HEK293 (cell line): ENCODE measurements around the gene TMC3.

Source experiments
- CTCF ChIA-PET: fragments of 350-600 bp; formaldehyde crosslinking; extraction: SDS; loops from one replicate; lab custom pipeline; 2021; ENCODE audit warnings: antibody characterized with exemption; lab: Yijun Ruan, JAX
- POLR2A ChIA-PET: fragments of 300-600 bp; formaldehyde crosslinking; extraction: SDS; loops from one replicate; lab custom pipeline; 2020; ENCODE audit warnings: antibody characterized with exemption, inconsistent platforms; lab: Yijun Ruan, JAX
- H3K27ac ChIP-seq: fragments of 200-500 bp; sonication (Bioruptor generic); 2 replicates; pipeline ENCODE4 v1.5.1; 2014; ENCODE audit warnings: low read depth, low read length, control low read depth, inconsistent platforms; ENCODE audit errors: extremely low read depth
- H3K36me3 ChIP-seq, 2 experiments: fragments of 200-500 bp in 1 of 2; sonication (Bioruptor generic) in 1 of 2; 1 replicate in 1 of 2; 2 replicates in 1 of 2; pipeline ENCODE4 v1.5.1; 2014 to 2017; ENCODE audit warnings: inconsistent platforms in 2 of 2, low read length in 2 of 2; ENCODE audit not compliant: control insufficient read depth in 2 of 2, insufficient read depth in 1 of 2
- H3K4me1 ChIP-seq: fragments of 200-500 bp; sonication (Bioruptor generic); 2 replicates; pipeline ENCODE4 v1.5.1; 2014; ENCODE audit warnings: mild to moderate bottlenecking, low read length, inconsistent platforms; ENCODE audit not compliant: control insufficient read depth, insufficient read depth
- H3K4me3 ChIP-seq: 2 replicates; pipeline ENCODE4 v1.5.1; 2011; ENCODE audit warnings: low read depth, mild to moderate bottlenecking, control low read depth, low read length, moderate library complexity
- H3K9me3 ChIP-seq: fragments of 200-500 bp; sonication (Bioruptor generic); 2 replicates; pipeline ENCODE4 v1.5.1; 2014; ENCODE audit warnings: low read depth, low read length, inconsistent platforms; ENCODE audit not compliant: control insufficient read depth, insufficient read depth
- BCL11B ChIP-seq: fragments of 450-650 bp; formaldehyde crosslinking; IDR thresholded peaks from 2 replicates; pipeline ENCODE4 v1.5.1; 2016; ENCODE audit warnings: low read depth, missing biosample characterization, missing genetic modification characterization
- KLF9 ChIP-seq: fragments of 450-650 bp; formaldehyde crosslinking; IDR thresholded peaks from 2 replicates; pipeline ENCODE4 v1.5.1; 2016; ENCODE audit warnings: missing biosample characterization, missing genetic modification characterization, low read depth
- MZF1 ChIP-seq: fragments of 450-650 bp; formaldehyde crosslinking; IDR thresholded peaks from 2 replicates; pipeline ENCODE4 v1.5.1; 2017; ENCODE audit warnings: missing biosample characterization, missing genetic modification characterization, borderline replicate concordance
- SP3 ChIP-seq: fragments of 450-650 bp; formaldehyde crosslinking; IDR thresholded peaks from 2 replicates; pipeline ENCODE4 v1.5.1; 2016; ENCODE audit warnings: missing biosample characterization, missing genetic modification characterization
- TCF7L2 ChIP-seq: IDR thresholded peaks from 2 replicates; pipeline ENCODE4 v1.6.1; 2011; ENCODE audit warnings: low read depth, mild to moderate bottlenecking, inconsistent platforms, low read length, moderate library complexity, borderline replicate concordance
- ZFP3 ChIP-seq: fragments of 450-650 bp; formaldehyde crosslinking; IDR thresholded peaks from 2 replicates; pipeline ENCODE4 v1.5.1; 2016; ENCODE audit warnings: low read depth, missing biosample characterization, missing genetic modification characterization
- ZNF202 ChIP-seq: fragments of 450-650 bp; formaldehyde crosslinking; IDR thresholded peaks from 2 replicates; pipeline ENCODE4 v1.5.1; 2016; ENCODE audit warnings: missing biosample characterization, missing genetic modification characterization, borderline replicate concordance
- ZNF24 ChIP-seq: fragments of 450-650 bp; formaldehyde crosslinking; IDR thresholded peaks from 2 replicates; pipeline ENCODE4 v1.5.1; 2016; ENCODE audit warnings: missing biosample characterization, missing genetic modification characterization
- ZNF391 ChIP-seq: fragments of 450-650 bp; formaldehyde crosslinking; IDR thresholded peaks from 2 replicates; pipeline ENCODE4 v1.5.1; 2016; ENCODE audit warnings: low read depth, missing biosample characterization, missing genetic modification characterization, borderline replicate concordance
- ZNF433 ChIP-seq: fragments of 450-650 bp; formaldehyde crosslinking; IDR thresholded peaks from 2 replicates; pipeline ENCODE4 v1.5.1; 2016; ENCODE audit warnings: missing biosample characterization, missing genetic modification characterization, low read depth
- ZNF768 ChIP-seq: fragments of 450-650 bp; formaldehyde crosslinking; IDR thresholded peaks from 2 replicates; pipeline ENCODE4 v1.5.1; 2018; ENCODE audit warnings: missing biosample characterization, mild to moderate bottlenecking, missing genetic modification characterization
- ZNF776 ChIP-seq: fragments of 450-650 bp; formaldehyde crosslinking; IDR thresholded peaks from 2 replicates; pipeline ENCODE4 v1.5.0; 2017; ENCODE audit warnings: missing biosample characterization, missing genetic modification characterization, borderline replicate concordance
- ZNF785 ChIP-seq: fragments of 450-650 bp; formaldehyde crosslinking; IDR thresholded peaks from 2 replicates; pipeline ENCODE4 v1.5.1; 2016; ENCODE audit warnings: missing biosample characterization, missing genetic modification characterization
- ZNF792 ChIP-seq: fragments of 450-650 bp; formaldehyde crosslinking; IDR thresholded peaks from 2 replicates; pipeline ENCODE4 v1.5.1; 2016; ENCODE audit warnings: missing biosample characterization, missing genetic modification characterization
- TF ChIP-seq, protein P1 (sequence below): fragments of 450-650 bp; formaldehyde crosslinking; IDR thresholded peaks from 2 replicates; pipeline ENCODE4 v1.5.1; 2017; ENCODE audit warnings: missing biosample characterization, missing genetic modification characterization
- TF ChIP-seq, protein P2 (sequence below): fragments of 450-650 bp; formaldehyde crosslinking; IDR thresholded peaks from 2 replicates; pipeline ENCODE4 v1.5.1; 2016; ENCODE audit warnings: missing biosample characterization, missing genetic modification characterization
- TF ChIP-seq, protein P3 (sequence below): fragments of 450-650 bp; IDR thresholded peaks from 2 replicates; pipeline ENCODE4 v1.5.1; 2018; ENCODE audit warnings: missing biosample characterization, missing genetic modification characterization
- TF ChIP-seq, protein P4 (sequence below): fragments of 450-650 bp; IDR thresholded peaks from 2 replicates; pipeline ENCODE4 v1.5.1; 2018; ENCODE audit warnings: missing biosample characterization, mild to moderate bottlenecking, missing genetic modification characterization
- TF ChIP-seq, protein P5 (sequence below): fragments of 450-650 bp; formaldehyde crosslinking; IDR thresholded peaks from 2 replicates; pipeline ENCODE4 v1.5.1; 2016; ENCODE audit warnings: missing biosample characterization, missing genetic modification characterization
- TF ChIP-seq, protein P6 (sequence below): fragments of 450-650 bp; formaldehyde crosslinking; IDR thresholded peaks from 2 replicates; pipeline ENCODE4 v1.5.1; 2016; ENCODE audit warnings: missing biosample characterization, missing genetic modification characterization

Gene TMC3

DNA sequence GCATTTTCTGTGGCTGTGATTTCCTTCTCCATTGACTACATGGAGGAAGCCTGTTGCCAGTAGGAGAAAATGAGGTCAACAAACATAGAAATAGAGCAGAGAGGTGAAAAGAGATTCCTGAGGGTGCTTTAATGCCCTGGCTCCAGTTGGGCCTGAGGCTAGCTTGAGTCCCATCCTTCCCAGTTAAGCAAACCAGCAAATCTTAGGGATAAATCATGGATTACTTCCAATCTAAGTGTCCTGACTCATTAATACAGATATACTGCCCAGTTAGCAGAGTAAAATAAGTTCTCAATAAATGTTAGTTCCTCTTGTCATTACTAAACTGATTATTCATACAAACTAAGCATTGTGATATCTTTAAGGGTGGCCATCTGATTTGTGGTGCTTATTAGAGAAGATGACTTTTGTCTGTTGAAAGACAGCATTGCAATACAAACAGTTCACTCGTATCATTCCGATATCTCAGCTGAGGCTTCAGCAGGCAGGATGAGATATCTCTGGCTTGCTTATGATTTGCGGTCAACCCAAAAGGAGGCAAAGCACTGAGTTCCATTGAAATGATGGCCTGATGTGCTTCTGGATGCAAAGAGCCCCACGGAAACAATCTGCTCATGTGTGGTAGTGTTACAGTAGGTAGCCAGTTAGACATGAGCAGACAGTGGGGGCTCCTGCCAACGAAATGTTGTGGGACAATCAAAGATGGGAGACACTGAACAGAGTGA, 43.5 kb downstream of the TMC3 start:
- no peak overlapping the region for H3K27ac ChIP-seq
- H3K9me3 ChIP-seq, result no peaks in the 10 kb centered on the region
- no peaks in the 10 kb centered on the region for H3K36me3 ChIP-seq
- ChIA-PET POLR2A (no interaction called here), CTCF (interaction anchor here (1.1 to 1.5 kb wide), 2 partner anchors 55 to 64 kb away, joined by 3 to 5 read pairs; no protein-coding TSS in a partner anchor)
- TF ChIP-seq ZNF433 (tag by site-specific recombination) (no peak), ZNF792 (tag by site-specific recombination) (no peak), MZF1 (tag by site-specific recombination) (no peak), KLF9 (tag by site-specific recombination) (no peak), ZNF391 (no peak), ZNF785 (tag by site-specific recombination) (no peak), TCF7L2 (no peak), ZNF24 (tag by site-specific recombination) (no peak), ZNF768 (no peak), ZNF202 (no peak), ZFP3 (no peak), BCL11B (tag by site-specific recombination) (no peak), ZNF776 (no peak), SP3 (tag by site-specific recombination) (no peak)
- TF ChIP-seq, protein P1, sequence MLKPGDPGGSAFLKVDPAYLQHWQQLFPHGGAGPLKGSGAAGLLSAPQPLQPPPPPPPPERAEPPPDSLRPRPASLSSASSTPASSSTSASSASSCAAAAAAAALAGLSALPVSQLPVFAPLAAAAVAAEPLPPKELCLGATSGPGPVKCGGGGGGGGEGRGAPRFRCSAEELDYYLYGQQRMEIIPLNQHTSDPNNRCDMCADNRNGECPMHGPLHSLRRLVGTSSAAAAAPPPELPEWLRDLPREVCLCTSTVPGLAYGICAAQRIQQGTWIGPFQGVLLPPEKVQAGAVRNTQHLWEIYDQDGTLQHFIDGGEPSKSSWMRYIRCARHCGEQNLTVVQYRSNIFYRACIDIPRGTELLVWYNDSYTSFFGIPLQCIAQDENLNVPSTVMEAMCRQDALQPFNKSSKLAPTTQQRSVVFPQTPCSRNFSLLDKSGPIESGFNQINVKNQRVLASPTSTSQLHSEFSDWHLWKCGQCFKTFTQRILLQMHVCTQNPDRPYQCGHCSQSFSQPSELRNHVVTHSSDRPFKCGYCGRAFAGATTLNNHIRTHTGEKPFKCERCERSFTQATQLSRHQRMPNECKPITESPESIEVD (tag by site-specific recombination), result no peak
- TF ChIP-seq, protein P2, sequence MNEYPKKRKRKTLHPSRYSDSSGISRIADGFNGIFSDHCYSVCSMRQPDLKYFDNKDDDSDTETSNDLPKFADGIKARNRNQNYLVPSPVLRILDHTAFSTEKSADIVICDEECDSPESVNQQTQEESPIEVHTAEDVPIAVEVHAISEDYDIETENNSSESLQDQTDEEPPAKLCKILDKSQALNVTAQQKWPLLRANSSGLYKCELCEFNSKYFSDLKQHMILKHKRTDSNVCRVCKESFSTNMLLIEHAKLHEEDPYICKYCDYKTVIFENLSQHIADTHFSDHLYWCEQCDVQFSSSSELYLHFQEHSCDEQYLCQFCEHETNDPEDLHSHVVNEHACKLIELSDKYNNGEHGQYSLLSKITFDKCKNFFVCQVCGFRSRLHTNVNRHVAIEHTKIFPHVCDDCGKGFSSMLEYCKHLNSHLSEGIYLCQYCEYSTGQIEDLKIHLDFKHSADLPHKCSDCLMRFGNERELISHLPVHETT (tag by site-specific recombination), result no peak
- TF ChIP-seq, protein P3, sequence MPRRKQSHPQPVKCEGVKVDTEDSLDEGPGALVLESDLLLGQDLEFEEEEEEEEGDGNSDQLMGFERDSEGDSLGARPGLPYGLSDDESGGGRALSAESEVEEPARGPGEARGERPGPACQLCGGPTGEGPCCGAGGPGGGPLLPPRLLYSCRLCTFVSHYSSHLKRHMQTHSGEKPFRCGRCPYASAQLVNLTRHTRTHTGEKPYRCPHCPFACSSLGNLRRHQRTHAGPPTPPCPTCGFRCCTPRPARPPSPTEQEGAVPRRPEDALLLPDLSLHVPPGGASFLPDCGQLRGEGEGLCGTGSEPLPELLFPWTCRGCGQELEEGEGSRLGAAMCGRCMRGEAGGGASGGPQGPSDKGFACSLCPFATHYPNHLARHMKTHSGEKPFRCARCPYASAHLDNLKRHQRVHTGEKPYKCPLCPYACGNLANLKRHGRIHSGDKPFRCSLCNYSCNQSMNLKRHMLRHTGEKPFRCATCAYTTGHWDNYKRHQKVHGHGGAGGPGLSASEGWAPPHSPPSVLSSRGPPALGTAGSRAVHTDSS, result no peak
- TF ChIP-seq, protein P4, sequence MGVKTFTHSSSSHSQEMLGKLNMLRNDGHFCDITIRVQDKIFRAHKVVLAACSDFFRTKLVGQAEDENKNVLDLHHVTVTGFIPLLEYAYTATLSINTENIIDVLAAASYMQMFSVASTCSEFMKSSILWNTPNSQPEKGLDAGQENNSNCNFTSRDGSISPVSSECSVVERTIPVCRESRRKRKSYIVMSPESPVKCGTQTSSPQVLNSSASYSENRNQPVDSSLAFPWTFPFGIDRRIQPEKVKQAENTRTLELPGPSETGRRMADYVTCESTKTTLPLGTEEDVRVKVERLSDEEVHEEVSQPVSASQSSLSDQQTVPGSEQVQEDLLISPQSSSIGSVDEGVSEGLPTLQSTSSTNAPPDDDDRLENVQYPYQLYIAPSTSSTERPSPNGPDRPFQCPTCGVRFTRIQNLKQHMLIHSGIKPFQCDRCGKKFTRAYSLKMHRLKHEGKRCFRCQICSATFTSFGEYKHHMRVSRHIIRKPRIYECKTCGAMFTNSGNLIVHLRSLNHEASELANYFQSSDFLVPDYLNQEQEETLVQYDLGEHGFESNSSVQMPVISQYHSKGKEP, result no peak
- TF ChIP-seq, protein P5, sequence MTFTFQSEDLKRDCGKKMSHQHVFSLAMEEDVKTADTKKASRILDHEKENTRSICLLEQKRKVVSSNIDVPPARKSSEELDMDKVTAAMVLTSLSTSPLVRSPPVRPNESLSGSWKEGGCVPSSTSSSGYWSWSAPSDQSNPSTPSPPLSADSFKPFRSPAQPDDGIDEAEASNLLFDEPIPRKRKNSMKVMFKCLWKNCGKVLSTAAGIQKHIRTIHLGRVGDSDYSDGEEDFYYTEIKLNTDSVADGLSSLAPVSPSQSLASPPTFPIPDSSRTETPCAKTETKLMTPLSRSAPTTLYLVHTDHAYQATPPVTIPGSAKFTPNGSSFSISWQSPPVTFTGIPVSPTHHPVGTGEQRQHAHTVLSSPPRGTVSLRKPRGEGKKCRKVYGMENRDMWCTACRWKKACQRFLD (tag by site-specific recombination), result no peak
- TF ChIP-seq, protein P6, sequence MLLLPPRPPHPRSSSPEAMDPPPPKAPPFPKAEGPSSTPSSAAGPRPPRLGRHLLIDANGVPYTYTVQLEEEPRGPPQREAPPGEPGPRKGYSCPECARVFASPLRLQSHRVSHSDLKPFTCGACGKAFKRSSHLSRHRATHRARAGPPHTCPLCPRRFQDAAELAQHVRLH (tag by site-specific recombination), result no peak
- H3K4me1 ChIP-seq, result no peaks in the 10 kb centered on the region
- H3K4me3 ChIP-seq, result no peak overlapping the region
